ENCODE data around the gene FNDC3B.

Gene FNDC3B

GRCh38 chr3:172319595-172319994, 280.2 kb downstream of the FNDC3B start:
- Histone ChIP-seq H3F3A (ENCODE audit: insufficient read depth, low read length) (no peaks in the 10 kb centered on the region), H3K36me3 (ENCODE audit: insufficient read depth, low read length) (no peaks in the 10 kb centered on the region), H3K27ac (ENCODE audit: low read depth, low read length, poor library complexity, severe bottlenecking) (no peak overlapping the region), H3K79me2 (ENCODE audit: insufficient read depth, low read length) (no peaks in the 10 kb centered on the region), H2AFZ (ENCODE audit: low read length) (no peak overlapping the region), H3K9me2 (ENCODE audit: low read depth, low read length) (no peaks in the 10 kb centered on the region), H3K9me3 (ENCODE audit: low read length) (no peaks in the 10 kb centered on the region), H4K20me1 (ENCODE audit: insufficient read depth, low read length) (no peaks in the 10 kb centered on the region), H3K9ac (ENCODE audit: low read length) (no peak overlapping the region), H3K4me1 (ENCODE audit: insufficient read depth, low read length, severe bottlenecking) (no peaks in the 10 kb centered on the region), H3K4me3 (ENCODE audit: low read depth, low read length, poor library complexity, severe bottlenecking) (no peak overlapping the region), H3K4me2 (ENCODE audit: low read length) (no peak overlapping the region), H3K27me3 (ENCODE audit: insufficient read depth, low read length) (no peaks in the 10 kb centered on the region)
- no peak for TF ChIP-seq EZH2 (IDR thresholded peaks at IDR 0.05; ENCODE audit: borderline replicate concordance, low read length)
- TF ChIP-seq, protein P1, sequence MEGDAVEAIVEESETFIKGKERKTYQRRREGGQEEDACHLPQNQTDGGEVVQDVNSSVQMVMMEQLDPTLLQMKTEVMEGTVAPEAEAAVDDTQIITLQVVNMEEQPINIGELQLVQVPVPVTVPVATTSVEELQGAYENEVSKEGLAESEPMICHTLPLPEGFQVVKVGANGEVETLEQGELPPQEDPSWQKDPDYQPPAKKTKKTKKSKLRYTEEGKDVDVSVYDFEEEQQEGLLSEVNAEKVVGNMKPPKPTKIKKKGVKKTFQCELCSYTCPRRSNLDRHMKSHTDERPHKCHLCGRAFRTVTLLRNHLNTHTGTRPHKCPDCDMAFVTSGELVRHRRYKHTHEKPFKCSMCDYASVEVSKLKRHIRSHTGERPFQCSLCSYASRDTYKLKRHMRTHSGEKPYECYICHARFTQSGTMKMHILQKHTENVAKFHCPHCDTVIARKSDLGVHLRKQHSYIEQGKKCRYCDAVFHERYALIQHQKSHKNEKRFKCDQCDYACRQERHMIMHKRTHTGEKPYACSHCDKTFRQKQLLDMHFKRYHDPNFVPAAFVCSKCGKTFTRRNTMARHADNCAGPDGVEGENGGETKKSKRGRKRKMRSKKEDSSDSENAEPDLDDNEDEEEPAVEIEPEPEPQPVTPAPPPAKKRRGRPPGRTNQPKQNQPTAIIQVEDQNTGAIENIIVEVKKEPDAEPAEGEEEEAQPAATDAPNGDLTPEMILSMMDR (IDR thresholded peaks at IDR 0.05; ENCODE audit: low read length): no peak

- Histone ChIP-seq H3K27ac (ENCODE audit: low read depth, low read length, poor library complexity, severe bottlenecking) (no peak overlapping the region), H4K20me1 (ENCODE audit: insufficient read depth, low read length) (no peaks in the 10 kb centered on the region), H3K36me3 (ENCODE audit: insufficient read depth, low read length) (no peaks in the 10 kb centered on the region), H3K4me2 (ENCODE audit: low read length) (no peak overlapping the region), H3K4me1 (ENCODE audit: insufficient read depth, low read length, severe bottlenecking) (no peaks in the 10 kb centered on the region), H3K79me2 (ENCODE audit: insufficient read depth, low read length) (no peaks in the 10 kb centered on the region), H3K27me3 (ENCODE audit: insufficient read depth, low read length) (no peaks in the 10 kb centered on the region), H3K9me3 (ENCODE audit: low read length) (no peaks in the 10 kb centered on the region), H3K9ac (ENCODE audit: low read length) (no peak overlapping the region), H3K4me3 (ENCODE audit: low read depth, low read length, poor library complexity, severe bottlenecking) (no peak overlapping the region), H3F3A (ENCODE audit: insufficient read depth, low read length) (no peaks in the 10 kb centered on the region), H3K9me2 (ENCODE audit: low read depth, low read length) (no peaks in the 10 kb centered on the region), H2AFZ (ENCODE audit: low read length) (no peak overlapping the region)
- TF ChIP-seq, protein P1 (IDR thresholded peaks at IDR 0.05; ENCODE audit: low read length): no peak
- TF ChIP-seq EZH2 (IDR thresholded peaks at IDR 0.05; ENCODE audit: borderline replicate concordance, low read length): no peak
Measured at GRCh38 chr3:172320468-172320867, 281.1 kb downstream of the FNDC3B start.

- Histone ChIP-seq H4K20me1 (ENCODE audit: insufficient read depth, low read length) (no peaks in the 10 kb centered on the region), H3K9ac (ENCODE audit: low read length) (no peak overlapping the region), H3K27ac (ENCODE audit: low read depth, low read length, poor library complexity, severe bottlenecking) (no peak overlapping the region), H3K4me1 (ENCODE audit: insufficient read depth, low read length, severe bottlenecking) (no peaks in the 10 kb centered on the region), H3K4me3 (ENCODE audit: low read depth, low read length, poor library complexity, severe bottlenecking) (no peak overlapping the region), H3K9me3 (ENCODE audit: low read length) (no peaks in the 10 kb centered on the region), H3K79me2 (ENCODE audit: insufficient read depth, low read length) (no peaks in the 10 kb centered on the region), H3K4me2 (ENCODE audit: low read length) (no peak overlapping the region), H3K27me3 (ENCODE audit: insufficient read depth, low read length) (no peaks in the 10 kb centered on the region), H3F3A (ENCODE audit: insufficient read depth, low read length) (no peaks in the 10 kb centered on the region), H3K9me2 (ENCODE audit: low read depth, low read length) (no peaks in the 10 kb centered on the region), H3K36me3 (ENCODE audit: insufficient read depth, low read length) (no peaks in the 10 kb centered on the region), H2AFZ (ENCODE audit: low read length) (no peak overlapping the region)
- TF ChIP-seq EZH2 (IDR thresholded peaks at IDR 0.05; ENCODE audit: borderline replicate concordance, low read length): no peak
- TF ChIP-seq, protein P1 (IDR thresholded peaks at IDR 0.05; ENCODE audit: low read length): no peak
Measured at GRCh38 chr3:172321035-172321434, 281.7 kb downstream of the FNDC3B start.

All from OCI-LY1 (cell line).